ENCODE measurements around the gene XXYLT1.

XXYLT1 gene

GRCh38 chr3:195159814-195160165 is 111.2 kb downstream of the XXYLT1 start:
- no peak for TF ChIP-seq POLR2A (IDR thresholded peaks at IDR 0.05; ENCODE audit: low read depth, low read length)
- FAIRE-seq = no peak
- DNase-seq (ENCODE audit: insufficient read length, low spot score) = no peak

- DNase-seq (ENCODE audit: insufficient read length, low spot score) (no peak), FAIRE-seq (no peak)
- no peak for TF ChIP-seq POLR2A (IDR thresholded peaks at IDR 0.05; ENCODE audit: low read depth, low read length)
These were observed 111.7 kb downstream of the XXYLT1 start for GRCh38 chr3:195159117-195159813.

GRCh38 chr3:195156286-195156890 is 114.6 kb downstream of the XXYLT1 start:
- TF ChIP-seq POLR2A (IDR thresholded peaks at IDR 0.05; ENCODE audit: low read depth, low read length) = no peak
- DNase-seq (ENCODE audit: insufficient read length, low spot score) (no peak), FAIRE-seq (no peak)

GRCh38 chr3:195155570-195156241 is 115.3 kb downstream of the XXYLT1 start:
- TF ChIP-seq POLR2A (IDR thresholded peaks at IDR 0.05; ENCODE audit: low read depth, low read length) = no peak
- DNase-seq (ENCODE audit: insufficient read length, low spot score) (no peak), FAIRE-seq (no peak)

- peak; percentile 96 for FAIRE-seq
- DNase-seq (ENCODE audit: insufficient read length, low spot score) = peak; percentile 88
- no peak for TF ChIP-seq POLR2A (IDR thresholded peaks at IDR 0.05; ENCODE audit: low read depth, low read length)
These were observed 116.0 kb downstream of the XXYLT1 start for GRCh38 chr3:195154793-195155535.

- TF ChIP-seq POLR2A (IDR thresholded peaks at IDR 0.05; ENCODE audit: low read depth, low read length) = no peak
- FAIRE-seq (no peak), DNase-seq (ENCODE audit: insufficient read length, low spot score) (no peak)
These were observed 116.7 kb downstream of the XXYLT1 start for GRCh38 chr3:195154111-195154791.

GRCh38 chr3:195153653-195154052 is 117.3 kb downstream of the XXYLT1 start:
- no peak for TF ChIP-seq POLR2A (IDR thresholded peaks at IDR 0.05; ENCODE audit: low read depth, low read length)
- FAIRE-seq = no peak

GRCh38 chr3:195153130-195153529 is 117.8 kb downstream of the XXYLT1 start:
- DNase-seq (ENCODE audit: insufficient read length, low spot score) (no peak), FAIRE-seq (no peak)
- TF ChIP-seq POLR2A (IDR thresholded peaks at IDR 0.05; ENCODE audit: low read depth, low read length) = no peak

More at GRCh38 chr3:195153653-195154052, 117.3 kb downstream of the XXYLT1 start:
- no peak for DNase-seq (ENCODE audit: insufficient read length, low spot score)

- peak; percentile 75 for FAIRE-seq
- peak; percentile 72 for DNase-seq (ENCODE audit: insufficient read length, low spot score)
- no peak for TF ChIP-seq POLR2A (IDR thresholded peaks at IDR 0.05; ENCODE audit: low read depth, low read length)
These were observed 119.0 kb downstream of the XXYLT1 start for GRCh38 chr3:195151866-195152541.

- no peak for FAIRE-seq
- TF ChIP-seq POLR2A (IDR thresholded peaks at IDR 0.05; ENCODE audit: low read depth, low read length) = no peak
These were observed 119.6 kb downstream of the XXYLT1 start for GRCh38 chr3:195151402-195151801.

GRCh38 chr3:195150181-195151118 is 120.5 kb downstream of the XXYLT1 start:
- DNase-seq (ENCODE audit: insufficient read length, low spot score) (peak; percentile 86), FAIRE-seq (peak; percentile 66)
- TF ChIP-seq POLR2A (IDR thresholded peaks at IDR 0.05; ENCODE audit: low read depth, low read length) = no peak

More at GRCh38 chr3:195151402-195151801, 119.6 kb downstream of the XXYLT1 start:
- DNase-seq (ENCODE audit: insufficient read length, low spot score) = no peak

All from H54 (cell line).